Lower lobe of right lung (tissue), 2 donors: Measurements from ENCODE around the gene IKBKE. TPM values are rescaled to one million over a fixed set of nuclear protein-coding genes. Genes with fewer than 3 reads are reported as not detected.
A peak's percentile ranks its signal among the peaks of the same experiment; 100 is the strongest.

ENCODE experiments used
- ATAC-seq, 2 donors: fragments of 200-7000 bp; cut with Tn5 transposase; one replicate each; pipeline ENCODE4 v1.9.1; 2020 to 2022; ENCODE audit warnings: mild to moderate bottlenecking in 2 of 2, moderate library complexity in 2 of 2
- DNase-seq: peaks from one replicate; pipeline ENCODE4 v3.0.0-alpha.2; 2020
- H3K27ac ChIP-seq: fragments of 200-600 bp; one replicate; pipeline ENCODE4 v1.8.0; 2022
- H3K27me3 ChIP-seq: fragments of 200-600 bp; one replicate; pipeline ENCODE4 v1.8.0; 2022; ENCODE audit warnings: low read depth
- H3K36me3 ChIP-seq: fragments of 200-600 bp; one replicate; pipeline ENCODE4 v1.8.0; 2022; ENCODE audit warnings: mild to moderate bottlenecking
- H3K4me1 ChIP-seq: fragments of 200-600 bp; one replicate; pipeline ENCODE4 v1.8.0; 2022
- H3K4me3 ChIP-seq: fragments of 200-600 bp; one replicate; pipeline ENCODE4 v1.8.0; 2022; ENCODE audit warnings: mild to moderate bottlenecking
- H3K9me3 ChIP-seq: fragments of 200-600 bp; one replicate; pipeline ENCODE4 v1.8.0; 2022
- intact Hi-C: fragments of 100-400 bp; cut with DNase I; formaldehyde crosslinking; loops from one replicate; pipeline ENCODE4 v1.11.0; 2022
- total RNA-seq: library from RNA; stranded (reverse); fragmentation: NEBNext Ultra II Directional; extraction: Animal tissue kit (Norgen Biotek cat#: 25700); gene quantifications from one replicate; pipeline ENCODE4 v1.2.1, GENCODE V29; 2021
- TF ChIP-seq, protein P1 (sequence below): fragments of 200-600 bp; IDR thresholded peaks from one replicate; pipeline ENCODE4 v1.8.0; 2022; ENCODE audit warnings: antibody characterized with exemption, mild to moderate bottlenecking
- donor health status: DM: no; HTN: yes; CAD: no; lungs with severe emphysema.

The IKBKE gene
- total RNA-seq, 1 donor from 2014 or later: 12.5 TPM

DNA sequence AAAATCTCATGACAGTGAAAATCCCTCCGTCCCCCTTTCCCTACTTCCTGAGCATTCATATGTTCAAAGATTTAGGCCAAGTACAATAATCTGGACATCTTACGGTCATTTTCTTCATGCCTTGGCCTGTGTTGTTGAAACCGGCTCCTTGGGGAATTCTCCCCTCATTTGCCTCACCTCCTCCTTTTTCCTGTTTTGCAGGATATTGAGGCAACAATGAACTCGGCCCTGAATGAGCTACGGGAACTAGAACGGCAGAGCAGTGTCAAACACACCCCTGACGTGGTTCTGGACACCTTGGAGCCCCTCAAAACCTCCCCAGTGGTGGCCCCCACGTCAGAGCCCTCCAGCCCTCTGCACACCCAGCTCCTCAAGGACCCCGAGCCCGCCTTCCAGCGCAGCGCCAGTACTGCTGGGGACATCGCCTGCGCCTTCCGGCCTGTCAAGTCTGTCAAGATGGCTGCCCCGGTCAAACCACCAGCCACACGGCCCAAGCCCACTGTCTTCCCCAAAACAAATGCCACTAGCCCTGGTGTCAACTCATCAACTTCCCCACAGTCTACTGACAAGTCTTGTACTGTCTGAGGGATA lies 9.3 kb upstream of the IKBKE start:
- ATAC-seq (no peak), DNase-seq (no peak)
- H3K4me1 ChIP-seq: peaks cover 15% of the 10 kb centered on the region
- no peaks in the 10 kb centered on the region for H3K9me3 ChIP-seq
- H3K27ac ChIP-seq: no peak overlapping the region
- intact Hi-C loops: no loop called here
- no peak overlapping the region for H3K4me3 ChIP-seq
- no peaks in the 10 kb centered on the region for H3K27me3 ChIP-seq
- TF ChIP-seq, protein P1, sequence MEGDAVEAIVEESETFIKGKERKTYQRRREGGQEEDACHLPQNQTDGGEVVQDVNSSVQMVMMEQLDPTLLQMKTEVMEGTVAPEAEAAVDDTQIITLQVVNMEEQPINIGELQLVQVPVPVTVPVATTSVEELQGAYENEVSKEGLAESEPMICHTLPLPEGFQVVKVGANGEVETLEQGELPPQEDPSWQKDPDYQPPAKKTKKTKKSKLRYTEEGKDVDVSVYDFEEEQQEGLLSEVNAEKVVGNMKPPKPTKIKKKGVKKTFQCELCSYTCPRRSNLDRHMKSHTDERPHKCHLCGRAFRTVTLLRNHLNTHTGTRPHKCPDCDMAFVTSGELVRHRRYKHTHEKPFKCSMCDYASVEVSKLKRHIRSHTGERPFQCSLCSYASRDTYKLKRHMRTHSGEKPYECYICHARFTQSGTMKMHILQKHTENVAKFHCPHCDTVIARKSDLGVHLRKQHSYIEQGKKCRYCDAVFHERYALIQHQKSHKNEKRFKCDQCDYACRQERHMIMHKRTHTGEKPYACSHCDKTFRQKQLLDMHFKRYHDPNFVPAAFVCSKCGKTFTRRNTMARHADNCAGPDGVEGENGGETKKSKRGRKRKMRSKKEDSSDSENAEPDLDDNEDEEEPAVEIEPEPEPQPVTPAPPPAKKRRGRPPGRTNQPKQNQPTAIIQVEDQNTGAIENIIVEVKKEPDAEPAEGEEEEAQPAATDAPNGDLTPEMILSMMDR: no peak
- H3K36me3 ChIP-seq: peaks cover 26% of the 10 kb centered on the region

DNA sequence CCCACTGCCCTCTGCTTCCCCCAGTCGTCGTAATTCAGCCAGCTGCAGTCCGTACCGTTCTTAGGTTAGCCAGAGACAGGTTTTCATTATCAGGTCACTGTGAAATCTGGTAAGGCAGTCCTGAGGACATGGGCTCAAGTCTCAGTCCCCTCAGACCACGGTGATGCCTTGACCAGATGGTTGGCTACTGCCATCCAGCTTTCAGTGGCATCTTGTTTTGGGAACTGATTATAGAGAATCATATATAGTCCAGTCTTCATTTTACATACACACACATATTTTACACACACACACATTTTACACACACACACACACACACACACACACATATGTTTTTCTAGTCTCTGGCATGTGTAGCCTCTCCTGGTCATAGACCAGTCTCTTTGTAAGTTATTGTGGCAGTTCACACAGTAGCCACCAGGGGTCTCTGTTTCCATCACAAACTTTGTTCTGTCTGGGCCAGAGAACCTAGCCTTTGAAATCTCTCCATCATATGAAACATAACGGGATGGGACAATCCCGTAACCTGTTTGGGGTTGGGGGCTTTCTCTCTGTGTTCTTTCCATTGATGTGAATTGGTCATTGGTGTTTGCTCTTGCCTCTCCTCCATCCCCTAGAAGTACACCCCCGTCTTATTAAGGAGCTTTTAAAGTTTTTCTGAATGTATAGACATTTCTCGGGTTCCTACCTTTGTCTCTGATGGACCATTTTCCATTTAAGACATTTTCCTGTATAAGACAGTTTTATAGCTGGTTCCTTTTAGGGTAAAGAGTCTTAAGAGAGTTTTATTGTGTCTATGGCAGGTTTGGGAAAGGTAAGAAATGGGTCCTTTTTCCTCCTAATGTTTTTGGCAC lies 8.4 kb upstream of the IKBKE start:
- Histone ChIP-seq H3K27me3 (no peaks in the 10 kb centered on the region), H3K27ac (no peak overlapping the region)
- DNase-seq: no peak

DNA sequence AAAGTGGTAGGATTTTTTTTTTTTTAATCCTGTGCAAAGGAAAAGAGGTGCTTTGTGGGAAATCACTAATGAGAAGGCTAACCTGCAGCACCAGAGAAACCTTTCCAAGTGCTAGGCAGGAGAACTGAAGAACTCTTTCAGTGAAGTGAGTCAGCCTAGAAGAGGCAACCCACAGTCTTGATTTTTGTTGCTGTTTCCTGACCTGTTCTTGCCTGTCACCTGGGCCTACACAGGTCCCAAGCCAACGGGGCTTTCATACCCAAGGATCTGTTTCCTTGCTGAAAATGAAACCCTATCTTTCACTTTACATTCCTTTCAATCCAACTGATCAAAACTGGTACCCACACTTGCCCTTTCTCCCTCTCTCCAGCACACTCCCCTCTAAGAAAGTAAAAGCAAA lies 7.1 kb upstream of the IKBKE start:
- Histone ChIP-seq H3K27ac (no peak overlapping the region), H3K4me1 (peaks cover 10% of the 10 kb centered on the region), H3K27me3 (no peaks in the 10 kb centered on the region), H3K4me3 (no peak overlapping the region), H3K36me3 (peaks cover 22% of the 10 kb centered on the region), H3K9me3 (no peaks in the 10 kb centered on the region)
- TF ChIP-seq, protein P1: no peak
- DNase-seq (no peak), ATAC-seq (no peak)
- intact Hi-C loops: no loop called here

More for the DNA sequence above, 8.4 kb upstream of the IKBKE start:
- H3K36me3 ChIP-seq: peaks cover 24% of the 10 kb centered on the region
- H3K9me3 ChIP-seq: no peaks in the 10 kb centered on the region
- H3K4me1 ChIP-seq: peaks cover 13% of the 10 kb centered on the region
- ATAC-seq: peak; percentile 77 to 81
- TF ChIP-seq, protein P1: peak; percentile 74
- intact Hi-C loops: no loop called here
- no peak overlapping the region for H3K4me3 ChIP-seq

DNA sequence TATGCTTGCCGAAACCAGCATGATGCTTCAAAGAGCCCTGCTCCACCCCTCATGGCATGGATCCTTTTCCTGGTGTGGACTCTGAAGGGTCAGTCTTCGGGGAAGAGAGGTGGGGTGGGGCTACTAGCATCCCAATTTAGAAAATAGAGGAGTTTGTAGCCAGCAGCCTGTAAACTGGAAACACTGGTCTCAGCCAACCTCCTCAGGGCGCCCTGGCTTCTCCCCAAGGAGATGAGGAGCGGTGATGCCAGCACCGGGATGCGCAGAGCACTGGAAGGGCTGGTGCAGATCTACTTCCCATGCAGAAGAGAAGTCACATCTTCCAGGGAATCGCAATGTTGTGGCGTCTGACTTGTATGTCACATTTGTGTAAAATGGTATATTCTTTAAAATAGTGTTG lies 6.4 kb upstream of the IKBKE start:
- TF ChIP-seq, protein P1: no peak
- no peak for DNase-seq
- H3K27ac ChIP-seq: no peak overlapping the region
- H3K27me3 ChIP-seq: no peaks in the 10 kb centered on the region
- peaks cover 14% of the 10 kb centered on the region for H3K36me3 ChIP-seq
- H3K4me1 ChIP-seq: peaks cover 16% of the 10 kb centered on the region
- intact Hi-C loops: no loop called here
- no peak for ATAC-seq
- H3K9me3 ChIP-seq: no peaks in the 10 kb centered on the region
- H3K4me3 ChIP-seq: no peak overlapping the region

DNA sequence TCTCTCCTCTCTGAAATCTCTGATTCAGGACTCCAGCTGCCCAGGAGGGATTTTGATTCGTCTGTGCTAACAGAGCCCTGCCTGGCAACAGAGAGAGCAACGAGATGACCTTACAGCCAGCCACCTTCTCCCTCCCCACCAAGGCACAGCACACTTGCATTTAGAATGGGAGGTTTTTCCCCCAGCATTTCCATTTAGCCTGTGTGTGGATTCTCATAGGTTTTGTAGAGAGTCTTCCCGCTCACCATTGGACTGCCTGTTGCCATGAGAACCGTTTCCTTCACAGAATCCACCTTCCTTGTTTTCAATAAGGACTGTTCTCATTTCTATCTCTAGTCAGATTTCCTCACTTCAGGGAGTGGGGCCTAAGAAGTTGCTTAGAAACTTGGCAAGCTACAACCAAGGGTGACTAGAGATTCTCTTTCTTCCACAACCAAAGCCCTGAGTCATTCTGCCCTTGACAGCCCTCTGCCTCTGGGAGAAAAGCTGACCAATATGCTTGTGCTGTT lies 5.8 kb upstream of the IKBKE start:
- Histone ChIP-seq H3K27ac (no peak overlapping the region), H3K36me3 (peaks cover 8% of the 10 kb centered on the region), H3K4me3 (no peak overlapping the region), H3K4me1 (peaks cover 20% of the 10 kb centered on the region), H3K27me3 (no peaks in the 10 kb centered on the region), H3K9me3 (no peaks in the 10 kb centered on the region)
- DNase-seq: no peak
- ATAC-seq: no peak
- TF ChIP-seq, protein P1: no peak
- intact Hi-C loops: no loop called here
